SH-SY5Y (cell line): Measurements from ENCODE around the gene ELP1.

Source experiments
- GATA2 ChIP-seq: IDR thresholded peaks from 2 replicates; pipeline ENCODE4 v1.6.1; 2011; ENCODE audit warnings: mild to moderate bottlenecking, low read depth, low read length
- GATA3 ChIP-seq: IDR thresholded peaks from 2 replicates; pipeline ENCODE4 v1.6.1; 2011; ENCODE audit warnings: low read depth, mild to moderate bottlenecking, low read length, moderate library complexity

Gene ELP1

GRCh38 chr9:108855529-108855886 is 78.4 kb downstream of the ELP1 start:
- TF ChIP-seq GATA2 = no peak
- no peak for TF ChIP-seq GATA3

GRCh38 chr9:108854641-108855528 is 79.0 kb downstream of the ELP1 start:
- no peak for TF ChIP-seq GATA3
- no peak for TF ChIP-seq GATA2

GRCh38 chr9:108854094-108854493 is 79.8 kb downstream of the ELP1 start:
- TF ChIP-seq GATA3 (no peak), GATA2 (no peak)

- no peak for TF ChIP-seq GATA2
Observed at GRCh38 chr9:108852079-108852478, 81.8 kb downstream of the ELP1 start.

- TF ChIP-seq GATA3 (no peak), GATA2 (no peak)
Observed at GRCh38 chr9:108851138-108851537, 82.8 kb downstream of the ELP1 start.

- TF ChIP-seq GATA3 (no peak), GATA2 (no peak)
Observed at GRCh38 chr9:108850293-108850897, 83.5 kb downstream of the ELP1 start.

GRCh38 chr9:108845947-108846346 is 88.0 kb downstream of the ELP1 start:
- TF ChIP-seq GATA3 (no peak), GATA2 (no peak)

GRCh38 chr9:108845507-108845906 is 88.4 kb downstream of the ELP1 start:
- no peak for TF ChIP-seq GATA3
- TF ChIP-seq GATA2 = no peak

GRCh38 chr9:108844856-108845255 is 89.1 kb downstream of the ELP1 start:
- TF ChIP-seq GATA2 (no peak), GATA3 (no peak)

GRCh38 chr9:108844391-108844790 is 89.5 kb downstream of the ELP1 start:
- no peak for TF ChIP-seq GATA3
- TF ChIP-seq GATA2 = no peak

GRCh38 chr9:108842610-108843295 is 91.2 kb downstream of the ELP1 start:
- TF ChIP-seq GATA2 (no peak), GATA3 (no peak)

- TF ChIP-seq GATA3 (no peak), GATA2 (no peak)
Observed at GRCh38 chr9:108838017-108838416, 95.9 kb downstream of the ELP1 start.

GRCh38 chr9:108837530-108837929 is 96.4 kb downstream of the ELP1 start:
- TF ChIP-seq GATA3 = no peak
- TF ChIP-seq GATA2 = no peak

GRCh38 chr9:108836781-108837180 is 97.1 kb downstream of the ELP1 start:
- TF ChIP-seq GATA3 = no peak
- no peak for TF ChIP-seq GATA2

GRCh38 chr9:108836319-108836718 is 97.6 kb downstream of the ELP1 start:
- TF ChIP-seq GATA2 (no peak), GATA3 (no peak)
